Tibial nerve (tissue), 4 donors: ENCODE measurements around the gene TMOD4.

Experiments used
- EP300 ChIP-seq, 2 donors: sonication (generic); formaldehyde crosslinking; IDR thresholded peaks; one replicate each; pipeline ENCODE4 v1.6.1; 2017; ENCODE audit warnings: antibody characterized with exemption in 2 of 2, mild to moderate bottlenecking in 1 of 2
- POLR2A ChIP-seq, 2 donors: fragments of 450-650 bp; IDR thresholded peaks; one replicate each; pipeline ENCODE4 v1.6.1; 2017; ENCODE audit warnings: antibody characterized with exemption in 2 of 2, mild to moderate bottlenecking in 2 of 2, moderate library complexity in 2 of 2
- TF ChIP-seq, protein P1 (sequence below), 5 experiments: fragments of 200-600 bp in 3 of 5; fragments of 450-650 bp in 2 of 5; sonication (generic) in 3 of 5; IDR thresholded peaks; one replicate each; pipeline ENCODE4 v1.5.1; 2016 to 2019; ENCODE audit warnings: antibody characterized with exemption in 5 of 5, mild to moderate bottlenecking in 3 of 5, moderate library complexity in 2 of 5

DNA sequence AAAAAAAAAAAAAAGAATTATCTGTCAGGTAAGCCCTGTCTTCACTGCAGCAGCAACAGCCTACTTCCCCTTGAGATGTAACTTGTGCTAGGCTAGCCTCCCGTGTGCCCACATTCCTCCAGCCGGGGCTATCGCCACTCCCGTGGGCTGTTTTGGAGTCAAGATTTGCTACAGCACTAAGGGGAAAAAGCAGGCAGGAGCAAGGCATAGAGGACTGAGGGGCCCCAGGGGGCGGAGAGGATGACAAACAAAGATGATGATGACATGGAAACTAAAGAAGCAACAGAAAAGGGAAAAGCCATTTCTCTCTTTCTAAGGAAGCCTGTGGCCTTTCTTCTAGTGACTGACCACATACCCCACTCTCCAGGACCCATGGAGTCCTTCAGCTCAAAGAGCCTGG, 17.5 kb downstream of the TMOD4 start:
- TF ChIP-seq, protein P1, sequence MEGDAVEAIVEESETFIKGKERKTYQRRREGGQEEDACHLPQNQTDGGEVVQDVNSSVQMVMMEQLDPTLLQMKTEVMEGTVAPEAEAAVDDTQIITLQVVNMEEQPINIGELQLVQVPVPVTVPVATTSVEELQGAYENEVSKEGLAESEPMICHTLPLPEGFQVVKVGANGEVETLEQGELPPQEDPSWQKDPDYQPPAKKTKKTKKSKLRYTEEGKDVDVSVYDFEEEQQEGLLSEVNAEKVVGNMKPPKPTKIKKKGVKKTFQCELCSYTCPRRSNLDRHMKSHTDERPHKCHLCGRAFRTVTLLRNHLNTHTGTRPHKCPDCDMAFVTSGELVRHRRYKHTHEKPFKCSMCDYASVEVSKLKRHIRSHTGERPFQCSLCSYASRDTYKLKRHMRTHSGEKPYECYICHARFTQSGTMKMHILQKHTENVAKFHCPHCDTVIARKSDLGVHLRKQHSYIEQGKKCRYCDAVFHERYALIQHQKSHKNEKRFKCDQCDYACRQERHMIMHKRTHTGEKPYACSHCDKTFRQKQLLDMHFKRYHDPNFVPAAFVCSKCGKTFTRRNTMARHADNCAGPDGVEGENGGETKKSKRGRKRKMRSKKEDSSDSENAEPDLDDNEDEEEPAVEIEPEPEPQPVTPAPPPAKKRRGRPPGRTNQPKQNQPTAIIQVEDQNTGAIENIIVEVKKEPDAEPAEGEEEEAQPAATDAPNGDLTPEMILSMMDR (IDR thresholded peaks at IDR 0.05), result no peak
- TF ChIP-seq POLR2A (IDR thresholded peaks at IDR 0.05), result no peak
- no peak for TF ChIP-seq EP300 (IDR thresholded peaks at IDR 0.05)
